BLaER1 treated with 17β-estradiol and CSF1 and Interleukin-3, amounts not matched to agents 10 nM and 100 nM (cell line): ENCODE data around the gene MAP3K4.

ENCODE experiments used
- H3K27ac ChIP-seq, 11 experiments: shearing (Covaris generic); formaldehyde crosslinking; 2 replicates each; pipeline ENCODE4 v1.8.1; 2022
- H3K27me3 ChIP-seq, 11 experiments: shearing (Covaris generic); formaldehyde crosslinking; 2 replicates each; pipeline ENCODE4 v1.8.1; 2022
- H3K36me3 ChIP-seq, 11 experiments: shearing (Covaris generic); formaldehyde crosslinking; 2 replicates each; pipeline ENCODE4 v1.8.1; 2022
- H3K4me1 ChIP-seq, 10 experiments: shearing (Covaris generic); formaldehyde crosslinking; 2 replicates each; pipeline ENCODE4 v1.8.1; 2022
- H3K4me2 ChIP-seq, 11 experiments: shearing (Covaris generic); formaldehyde crosslinking; 2 replicates each; pipeline ENCODE4 v1.8.1; 2022
- H3K4me3 ChIP-seq, 10 experiments: shearing (Covaris generic); formaldehyde crosslinking; 2 replicates each; pipeline ENCODE4 v1.8.1; 2022
- H3K9ac ChIP-seq, 11 experiments: shearing (Covaris generic); formaldehyde crosslinking; 2 replicates each; pipeline ENCODE4 v1.8.1; 2022
- H3K9me3 ChIP-seq, 11 experiments: shearing (Covaris generic); formaldehyde crosslinking; replicated peaks in 1 of 11; 2 replicates each; pipeline ENCODE4 v1.8.1; 2022
- H4K20me1 ChIP-seq, 11 experiments: shearing (Covaris generic); formaldehyde crosslinking; 2 replicates each; pipeline ENCODE4 v1.8.1; 2022
- Cebpa-rat ChIP-seq, 11 experiments: shearing (Covaris generic); IDR thresholded peaks; 2 replicates each; pipeline ENCODE4 v1.8.1; 2022

The MAP3K4 gene

DNA sequence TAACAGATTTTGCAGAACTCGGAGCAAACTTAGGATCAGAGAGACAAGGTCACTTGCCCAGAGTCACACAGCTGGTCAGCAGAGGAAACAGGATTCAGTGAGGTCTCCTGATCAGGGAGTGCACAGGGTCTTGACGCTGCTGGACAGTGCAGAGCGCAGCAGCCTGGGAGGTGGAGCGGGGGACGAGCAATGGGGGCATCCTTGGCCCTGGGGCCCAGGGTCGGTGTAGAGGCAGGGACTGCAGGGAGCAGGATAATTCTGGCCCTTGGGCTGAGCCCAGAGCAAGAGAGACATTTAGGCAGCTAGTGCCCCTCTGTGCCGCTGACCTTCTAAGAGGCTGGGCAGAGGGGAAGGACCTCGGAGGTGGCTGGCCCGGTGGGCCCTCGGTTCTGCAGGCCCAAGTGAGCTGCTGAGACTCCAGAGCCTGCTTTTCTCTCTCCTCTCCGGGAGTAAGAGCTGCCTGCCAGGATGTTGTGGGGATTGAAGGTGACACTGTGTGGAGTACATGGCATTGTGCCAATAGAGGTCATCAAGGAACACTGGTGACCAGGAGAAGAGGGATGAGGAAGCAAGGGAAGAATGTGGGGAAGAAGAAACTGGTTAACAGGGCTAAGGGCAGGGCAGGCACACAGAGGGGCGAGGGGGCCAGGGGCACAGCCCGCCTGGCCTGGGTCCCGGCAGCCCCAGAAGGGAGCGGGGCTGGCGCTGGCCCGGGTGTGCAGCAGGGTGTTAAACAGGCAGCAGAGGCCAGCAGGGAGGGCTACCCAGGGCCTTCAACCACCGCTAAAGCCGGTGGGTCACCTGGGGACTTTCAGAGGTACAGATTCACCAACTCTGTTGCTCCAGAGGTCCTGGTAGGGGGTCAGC lies 160.3 kb downstream of the MAP3K4 start:
- no peak overlapping the region for H3K4me3 ChIP-seq
- no peaks in the 10 kb centered on the region for H3K27me3 ChIP-seq
- H3K4me2 ChIP-seq = no peak overlapping the region
- peaks cover under 1 to 9% (median 3%) of the 10 kb centered on the region in 11 experiments; a peak in 11 of 22 replicates for H3K9me3 ChIP-seq
- 0 out of 22 replicates have a peak overlapping the region, but pooled peaks of 1 of the 11 experiments have one; percentile 6 for H3K27ac ChIP-seq
- H3K36me3 ChIP-seq = peaks cover 0 to 82% (median 26%) of the 10 kb centered on the region in 11 experiments; a peak in 18 of 22 replicates
- H3K9ac ChIP-seq = peak overlapping the region in 1 of 11 experiments; percentile 26; a peak in 1 of 22 replicates
- H3K4me1 ChIP-seq = peaks cover 0 to 6% (median 0%) of the 10 kb centered on the region in 10 experiments; a peak in 4 of 20 replicates
- no peak for TF ChIP-seq Cebpa-rat (IDR thresholded peaks at IDR 0.05)
- peaks cover 0 to 11% (median 0%) of the 10 kb centered on the region in 11 experiments; a peak in 3 of 22 replicates for H4K20me1 ChIP-seq

DNA sequence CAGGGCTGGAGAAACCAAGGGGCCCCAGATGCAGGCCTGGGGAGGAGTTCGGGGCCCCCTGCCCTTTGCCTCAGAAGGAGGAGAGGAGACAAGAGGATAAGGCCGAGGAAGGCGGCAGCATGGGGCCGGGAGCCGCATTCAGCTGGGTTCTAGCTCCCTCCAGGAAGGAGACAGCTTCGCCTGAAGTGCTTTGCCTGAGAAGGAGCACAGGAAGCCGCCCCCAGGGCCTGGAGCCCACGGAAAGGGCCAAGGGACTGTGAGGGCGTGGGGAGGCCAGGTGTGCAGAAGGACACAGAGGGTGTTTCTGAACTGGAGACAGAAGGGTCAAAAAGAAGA lies 160.9 kb downstream of the MAP3K4 start:
- Histone ChIP-seq H4K20me1 (peaks cover 0 to 11% (median 0%) of the 10 kb centered on the region in 11 experiments; a peak in 3 of 22 replicates), H3K27ac (0 out of 22 replicates have a peak overlapping the region, but pooled peaks of 1 of the 11 experiments have one; percentile 6), H3K36me3 (peaks cover 5 to 83% (median 32%) of the 10 kb centered on the region in 11 experiments; a peak in 19 of 22 replicates), H3K9ac (peak overlapping the region in 2 of 11 experiments; percentile 8 to 26; a peak in 1 of 22 replicates), H3K4me3 (no peak overlapping the region), H3K9me3 (peaks cover 7 to 15% (median 9%) of the 10 kb centered on the region in 11 experiments; a peak in 17 of 22 replicates), H3K4me2 (no peak overlapping the region), H3K27me3 (no peaks in the 10 kb centered on the region), H3K4me1 (peaks cover 0 to 6% (median 0%) of the 10 kb centered on the region in 10 experiments; a peak in 4 of 20 replicates)
- no peak for TF ChIP-seq Cebpa-rat (IDR thresholded peaks at IDR 0.05)

DNA sequence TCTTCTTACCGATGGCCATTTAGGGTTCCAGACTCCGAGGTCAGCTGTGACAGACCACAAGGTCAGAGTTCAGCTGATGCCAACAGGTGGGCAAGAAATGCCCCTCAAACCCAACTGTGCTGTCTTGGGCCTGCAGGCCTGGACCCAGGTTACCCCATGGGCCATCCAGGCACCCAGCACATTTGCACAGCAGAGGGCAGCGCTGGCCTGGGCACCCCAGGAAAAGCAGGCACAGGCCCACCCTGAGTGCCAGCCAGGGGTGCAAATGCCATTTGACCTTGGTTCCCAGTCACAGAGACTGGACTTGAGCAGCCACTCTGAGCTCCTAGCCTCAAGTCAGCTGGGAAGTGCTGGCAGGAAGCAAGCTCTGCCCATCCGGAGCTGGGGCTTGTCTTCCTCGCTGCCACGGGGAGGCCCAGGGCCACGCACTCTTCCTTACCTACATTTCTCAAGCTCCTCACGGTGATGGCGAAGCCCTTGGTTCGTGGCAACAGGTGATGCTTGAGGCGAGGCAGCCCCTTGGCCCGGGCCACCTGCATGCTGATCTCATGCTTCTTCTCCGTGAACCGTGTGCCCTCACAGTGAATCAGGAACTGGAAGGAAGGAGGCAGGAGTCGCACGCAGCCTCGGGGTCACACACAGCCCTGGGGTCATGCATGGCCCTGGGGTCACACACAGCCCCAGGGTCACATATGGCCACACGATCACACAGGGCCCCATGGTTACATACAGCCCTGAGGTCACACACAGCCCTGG lies 161.5 kb downstream of the MAP3K4 start:
- Histone ChIP-seq H3K36me3 (peaks cover 10 to 83% (median 33%) of the 10 kb centered on the region in 11 experiments; a peak in 19 of 22 replicates), H3K27ac (0 out of 22 replicates have a peak overlapping the region, but pooled peaks of 1 of the 11 experiments have one; percentile 6), H3K9ac (0 out of 22 replicates have a peak overlapping the region, but pooled peaks of 1 of the 11 experiments have one; percentile 8), H3K27me3 (no peaks in the 10 kb centered on the region), H3K9me3 (peaks cover 7 to 21% (median 13%) of the 10 kb centered on the region in 11 experiments; a peak in 17 of 22 replicates), H3K4me1 (peaks cover 0 to 6% (median 0%) of the 10 kb centered on the region in 10 experiments; a peak in 4 of 20 replicates), H3K4me2 (no peak overlapping the region), H4K20me1 (peaks cover 0 to 11% (median 0%) of the 10 kb centered on the region in 11 experiments; a peak in 3 of 22 replicates), H3K4me3 (no peak overlapping the region)
- no peak for TF ChIP-seq Cebpa-rat (IDR thresholded peaks at IDR 0.05)

GRCh38 chr6:161153725-161154124 lies 162.2 kb downstream of the MAP3K4 start:
- Histone ChIP-seq H3K9me3 (peaks cover 9 to 28% (median 14%) of the 10 kb centered on the region in 11 experiments; a peak in 17 of 22 replicates), H3K4me3 (no peak overlapping the region), H4K20me1 (peaks cover 0 to 11% (median 0%) of the 10 kb centered on the region in 11 experiments; a peak in 3 of 22 replicates), H3K27ac (no peak overlapping the region), H3K4me2 (no peak overlapping the region), H3K36me3 (peaks cover 17 to 83% (median 27%) of the 10 kb centered on the region in 11 experiments), H3K27me3 (no peaks in the 10 kb centered on the region), H3K4me1 (peaks cover 0 to 6% (median 0%) of the 10 kb centered on the region in 10 experiments; a peak in 4 of 20 replicates), H3K9ac (no peak overlapping the region)
- TF ChIP-seq Cebpa-rat (IDR thresholded peaks at IDR 0.05) = no peak

DNA sequence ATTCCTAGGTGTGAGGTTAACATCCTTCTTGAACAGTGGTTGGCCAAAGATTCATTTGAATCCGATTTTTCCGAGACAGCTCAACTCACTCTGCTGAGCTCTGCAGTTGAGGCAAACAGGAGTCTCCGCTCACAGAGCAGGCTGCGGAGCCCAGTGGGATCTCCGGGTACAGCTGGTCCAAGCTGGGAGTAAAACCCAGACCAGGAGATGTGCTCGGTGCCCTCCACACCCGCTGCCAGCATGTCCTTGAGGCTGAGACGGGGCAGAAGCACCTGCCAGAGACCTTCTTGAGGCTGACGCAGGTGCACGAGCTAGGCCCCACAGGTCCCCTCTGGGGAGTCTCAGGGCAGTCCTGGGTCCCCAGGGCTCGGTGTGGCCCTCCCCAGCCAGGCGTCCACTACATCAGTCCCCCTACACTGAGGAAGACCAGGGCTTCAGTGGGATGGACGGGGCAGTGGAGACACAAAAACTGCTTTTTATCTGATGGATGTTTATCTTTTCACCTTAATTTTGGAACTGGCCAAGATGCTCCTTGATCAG lies 163.3 kb downstream of the MAP3K4 start:
- peaks cover 9 to 33% (median 14%) of the 10 kb centered on the region in 11 experiments; a peak in 17 of 22 replicates for H3K9me3 ChIP-seq
- no peak overlapping the region for H3K9ac ChIP-seq
- peaks cover 0 to 6% (median 0%) of the 10 kb centered on the region in 10 experiments; a peak in 5 of 20 replicates for H3K4me1 ChIP-seq
- peaks cover 14 to 82% (median 30%) of the 10 kb centered on the region in 11 experiments for H3K36me3 ChIP-seq
- peaks cover 0 to 11% (median 0%) of the 10 kb centered on the region in 11 experiments; a peak in 3 of 22 replicates for H4K20me1 ChIP-seq
- H3K27ac ChIP-seq = no peak overlapping the region
- no peaks in the 10 kb centered on the region for H3K27me3 ChIP-seq
- TF ChIP-seq Cebpa-rat (IDR thresholded peaks at IDR 0.05) = no peak
- H3K4me3 ChIP-seq = no peak overlapping the region
- H3K4me2 ChIP-seq = no peak overlapping the region

GRCh38 chr6:161161121-161161520 lies 169.6 kb downstream of the MAP3K4 start:
- Histone ChIP-seq H3K4me1 (peaks cover 0 to 39% (median 30%) of the 10 kb centered on the region in 10 experiments; a peak in 15 of 20 replicates), H3K36me3 (peaks cover 34 to 95% (median 58%) of the 10 kb centered on the region in 11 experiments), H3K4me2 (peak overlapping the region in 4 of 11 experiments; percentile 33 to 88 (median 58); a peak in 6 of 22 replicates), H3K4me3 (no peak overlapping the region), H3K27ac (no peak overlapping the region), H3K9ac (no peak overlapping the region), H3K27me3 (no peaks in the 10 kb centered on the region), H4K20me1 (peaks cover 0 to 8% (median 0%) of the 10 kb centered on the region in 11 experiments; a peak in 1 of 22 replicates), H3K9me3 (peaks cover 9 to 38% (median 14%) of the 10 kb centered on the region in 11 experiments; a peak in 17 of 22 replicates)
- no peak for TF ChIP-seq Cebpa-rat (IDR thresholded peaks at IDR 0.05)

DNA sequence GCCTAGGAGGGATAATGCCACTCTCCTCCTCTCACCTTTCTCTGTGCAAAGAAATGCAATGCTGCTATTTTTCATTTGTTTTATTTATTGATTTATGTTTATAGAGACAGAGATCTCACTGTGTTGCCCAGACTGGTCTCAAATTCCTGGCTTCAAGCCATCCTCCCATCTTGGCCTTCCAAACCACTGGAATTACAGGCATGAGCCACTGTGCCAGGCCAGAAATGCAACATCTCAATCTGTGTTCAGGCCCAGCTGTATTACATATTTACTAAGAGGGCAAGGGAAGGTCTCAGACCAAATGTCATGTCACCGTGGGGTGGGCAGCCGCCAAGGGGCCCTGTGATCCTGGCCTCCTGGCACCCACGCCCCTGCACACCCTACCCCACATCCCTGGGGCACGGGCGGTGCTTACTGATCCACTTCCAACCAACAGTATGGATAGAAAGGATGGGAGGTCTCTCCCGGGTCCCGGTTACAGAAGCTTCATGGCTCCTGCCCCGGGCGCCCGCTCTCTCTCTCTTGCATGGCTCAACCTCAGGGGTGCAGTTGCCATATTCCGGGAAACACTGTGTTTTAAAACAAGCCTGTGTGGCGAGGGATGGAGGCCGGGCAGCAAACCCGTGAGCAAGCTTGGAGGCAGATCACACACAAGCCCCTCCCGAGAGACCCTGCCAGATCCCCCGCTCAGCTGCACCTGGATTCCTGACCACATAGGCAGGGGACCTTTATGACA lies 170.5 kb downstream of the MAP3K4 start:
- TF ChIP-seq Cebpa-rat (IDR thresholded peaks at IDR 0.05) = no peak
- peaks cover 5 to 29% (median 9%) of the 10 kb centered on the region in 11 experiments; a peak in 17 of 22 replicates for H3K9me3 ChIP-seq

More for the DNA sequence above, 170.5 kb downstream of the MAP3K4 start:
- Histone ChIP-seq H3K36me3 (peaks cover 32 to 93% (median 58%) of the 10 kb centered on the region in 11 experiments), H3K4me1 (peaks cover 0 to 39% (median 30%) of the 10 kb centered on the region in 10 experiments; a peak in 15 of 20 replicates), H3K27me3 (no peaks in the 10 kb centered on the region), H4K20me1 (peaks cover 0 to 11% (median 0%) of the 10 kb centered on the region in 11 experiments; a peak in 1 of 22 replicates), H3K4me2 (peak overlapping the region in 8 of 11 experiments; percentile 31 to 88 (median 74); a peak in 16 of 22 replicates), H3K4me3 (no peak overlapping the region), H3K9ac (0 out of 22 replicates have a peak overlapping the region, but pooled peaks of 1 of the 11 experiments have one; percentile 5), H3K27ac (peak overlapping the region in 4 of 11 experiments; percentile 4 to 17 (median 11); a peak in 1 of 22 replicates)
